ENCODE data around the gene PAX2.

The PAX2 gene

GRCh38 chr10:100723770-100724530 is 21.4 kb upstream of the PAX2 start:
- FAIRE-seq (no peak), DNase-seq (ENCODE audit: extremely low spot score, insufficient read length, low read depth) (no peak)

GRCh38 chr10:100724531-100725027 is 20.8 kb upstream of the PAX2 start:
- DNase-seq (ENCODE audit: extremely low spot score, insufficient read length, low read depth) (no peak), FAIRE-seq (no peak)

GRCh38 chr10:100725071-100725471 is 20.3 kb upstream of the PAX2 start:
- FAIRE-seq: no peak
- DNase-seq (ENCODE audit: extremely low spot score, insufficient read length, low read depth): no peak

GRCh38 chr10:100725869-100726426 is 19.4 kb upstream of the PAX2 start:
- no peak for FAIRE-seq
- DNase-seq (ENCODE audit: extremely low spot score, insufficient read length, low read depth): no peak

- DNase-seq (ENCODE audit: extremely low spot score, insufficient read length, low read depth) (no peak), FAIRE-seq (no peak)
These were observed 17.6 kb upstream of the PAX2 start for GRCh38 chr10:100727808-100728207.

- FAIRE-seq (no peak), DNase-seq (ENCODE audit: extremely low spot score, insufficient read length, low read depth) (no peak)
These were observed 16.2 kb upstream of the PAX2 start for GRCh38 chr10:100728928-100729861.

GRCh38 chr10:100729862-100730724 is 15.3 kb upstream of the PAX2 start:
- no peak for FAIRE-seq
- DNase-seq (ENCODE audit: extremely low spot score, insufficient read length, low read depth): no peak

- DNase-seq (ENCODE audit: extremely low spot score, insufficient read length, low read depth) (peak; percentile 58), FAIRE-seq (peak; percentile 93)
These were observed 14.5 kb upstream of the PAX2 start for GRCh38 chr10:100730725-100731406.

- FAIRE-seq (no peak), DNase-seq (ENCODE audit: extremely low spot score, insufficient read length, low read depth) (no peak)
These were observed 13.8 kb upstream of the PAX2 start for GRCh38 chr10:100731407-100732240.

GRCh38 chr10:100732241-100732596 is 13.2 kb upstream of the PAX2 start:
- no peak for DNase-seq (ENCODE audit: extremely low spot score, insufficient read length, low read depth)
- no peak for FAIRE-seq

GRCh38 chr10:100733329-100733728 is 12.1 kb upstream of the PAX2 start:
- DNase-seq (ENCODE audit: extremely low spot score, insufficient read length, low read depth) (no peak), FAIRE-seq (no peak)

- DNase-seq (ENCODE audit: extremely low spot score, insufficient read length, low read depth) (no peak), FAIRE-seq (no peak)
These were observed 10.9 kb upstream of the PAX2 start for GRCh38 chr10:100734295-100735086.

GRCh38 chr10:100735087-100735336 is 10.4 kb upstream of the PAX2 start:
- FAIRE-seq: no peak
- no peak for DNase-seq (ENCODE audit: extremely low spot score, insufficient read length, low read depth)

- DNase-seq (ENCODE audit: extremely low spot score, insufficient read length, low read depth) (no peak), FAIRE-seq (no peak)
These were observed 9.8 kb upstream of the PAX2 start for GRCh38 chr10:100735337-100736143.

- no peak for FAIRE-seq
- no peak for DNase-seq (ENCODE audit: extremely low spot score, insufficient read length, low read depth)
These were observed 9.1 kb upstream of the PAX2 start for GRCh38 chr10:100736144-100736808.

GRCh38 chr10:100736809-100737354 is 8.5 kb upstream of the PAX2 start:
- DNase-seq (ENCODE audit: extremely low spot score, insufficient read length, low read depth) (no peak), FAIRE-seq (no peak)

Data from GM18507 (cell line).